IMR-90 (cell line): Measurements from ENCODE around the gene INO80.

ENCODE experiments used
- CHD1 ChIP-seq: IDR thresholded peaks from 2 replicates; pipeline ENCODE4 v1.6.1; 2012; ENCODE audit warnings: low read depth, low read length, improper control_type of control experiment
- POLR2A ChIP-seq: IDR thresholded peaks from 2 replicates; pipeline ENCODE4 v1.6.1; 2012; ENCODE audit warnings: mild to moderate bottlenecking, low read depth, low read length
- TF ChIP-seq, protein P1 (sequence below): conservative IDR thresholded peaks from 2 replicates; pipeline ENCODE4 v1.5.1; 2012; ENCODE audit warnings: mild to moderate bottlenecking, low read depth, low read length, improper control_type of control experiment

DNA sequence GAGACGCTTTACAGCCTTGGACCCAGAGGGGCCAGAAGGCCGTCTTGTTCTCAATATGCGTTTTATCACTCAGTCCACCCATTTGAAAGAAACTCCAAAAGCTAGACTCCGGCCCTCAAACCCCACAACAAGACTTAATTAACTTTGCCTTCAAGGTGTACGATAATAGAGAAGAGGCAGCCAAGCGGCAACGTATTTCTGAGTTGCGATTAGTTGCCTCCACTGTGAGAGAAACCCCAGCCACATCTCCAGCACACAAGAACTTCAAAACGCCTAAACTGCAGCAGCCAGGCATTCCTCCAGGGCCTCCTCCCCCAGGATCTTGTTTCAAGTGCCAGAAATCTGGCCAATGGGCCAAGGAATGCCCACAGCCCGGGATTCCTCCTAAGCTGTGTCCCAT lies 17.4 kb upstream of the INO80 start:
- TF ChIP-seq CHD1 (no peak), POLR2A (no peak)
- TF ChIP-seq, protein P1, sequence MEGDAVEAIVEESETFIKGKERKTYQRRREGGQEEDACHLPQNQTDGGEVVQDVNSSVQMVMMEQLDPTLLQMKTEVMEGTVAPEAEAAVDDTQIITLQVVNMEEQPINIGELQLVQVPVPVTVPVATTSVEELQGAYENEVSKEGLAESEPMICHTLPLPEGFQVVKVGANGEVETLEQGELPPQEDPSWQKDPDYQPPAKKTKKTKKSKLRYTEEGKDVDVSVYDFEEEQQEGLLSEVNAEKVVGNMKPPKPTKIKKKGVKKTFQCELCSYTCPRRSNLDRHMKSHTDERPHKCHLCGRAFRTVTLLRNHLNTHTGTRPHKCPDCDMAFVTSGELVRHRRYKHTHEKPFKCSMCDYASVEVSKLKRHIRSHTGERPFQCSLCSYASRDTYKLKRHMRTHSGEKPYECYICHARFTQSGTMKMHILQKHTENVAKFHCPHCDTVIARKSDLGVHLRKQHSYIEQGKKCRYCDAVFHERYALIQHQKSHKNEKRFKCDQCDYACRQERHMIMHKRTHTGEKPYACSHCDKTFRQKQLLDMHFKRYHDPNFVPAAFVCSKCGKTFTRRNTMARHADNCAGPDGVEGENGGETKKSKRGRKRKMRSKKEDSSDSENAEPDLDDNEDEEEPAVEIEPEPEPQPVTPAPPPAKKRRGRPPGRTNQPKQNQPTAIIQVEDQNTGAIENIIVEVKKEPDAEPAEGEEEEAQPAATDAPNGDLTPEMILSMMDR: no peak
